Activated CD4-positive, alpha-beta T cell treated with anti-CD3 and anti-CD28 coated beads for 24 hours (primary cell): ENCODE measurements around the gene CNGA3.

Experiments used
- DNase-seq, 2 donors: peaks; one replicate each; pipeline ENCODE4 v3.0.0-alpha.2; 2020; ENCODE audit warnings: low read depth in 2 of 2

CNGA3 gene

DNA sequence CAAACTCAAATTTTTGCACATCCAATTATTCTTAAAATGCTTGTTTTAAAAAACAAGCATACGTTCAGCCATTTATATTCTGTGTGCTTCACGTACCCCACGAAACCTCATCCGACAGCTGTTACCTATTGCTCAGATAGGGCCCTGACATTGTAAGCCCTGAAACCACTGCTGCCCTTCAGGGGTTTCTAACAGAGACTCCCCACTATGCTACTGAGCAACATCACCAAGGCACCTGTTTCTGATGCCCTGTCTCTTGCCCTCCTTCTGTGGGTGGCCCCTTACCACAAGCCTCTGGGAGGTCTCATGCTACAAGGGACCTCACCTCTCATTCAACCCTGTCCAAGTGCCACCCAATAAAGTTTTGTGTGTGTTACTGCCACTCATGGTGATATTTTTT, 18.5 kb upstream of the CNGA3 start:
- DNase-seq = no peak

GRCh38 chr2:98329549-98329948, 16.7 kb upstream of the CNGA3 start:
- no peak for DNase-seq

DNA sequence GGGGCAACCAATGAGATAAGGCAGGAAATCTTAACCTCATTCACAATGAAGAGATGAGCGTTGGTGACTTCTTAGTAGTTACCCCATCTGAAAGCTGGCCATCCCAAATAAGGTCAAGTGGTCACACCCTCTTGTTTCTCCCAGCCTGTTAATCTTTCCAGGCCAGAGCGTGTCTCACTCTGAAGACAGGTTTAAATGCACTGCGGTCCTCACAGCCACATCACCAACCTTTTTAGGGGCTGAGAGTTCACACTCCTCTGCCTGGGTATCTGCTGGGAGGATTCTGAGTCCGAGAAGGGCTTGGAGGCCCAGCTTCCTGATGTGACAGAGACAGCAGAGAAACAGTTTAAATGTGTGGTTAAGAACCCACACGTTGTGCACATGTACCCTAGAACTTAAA, 13.3 kb upstream of the CNGA3 start:
- no peak for DNase-seq

DNA sequence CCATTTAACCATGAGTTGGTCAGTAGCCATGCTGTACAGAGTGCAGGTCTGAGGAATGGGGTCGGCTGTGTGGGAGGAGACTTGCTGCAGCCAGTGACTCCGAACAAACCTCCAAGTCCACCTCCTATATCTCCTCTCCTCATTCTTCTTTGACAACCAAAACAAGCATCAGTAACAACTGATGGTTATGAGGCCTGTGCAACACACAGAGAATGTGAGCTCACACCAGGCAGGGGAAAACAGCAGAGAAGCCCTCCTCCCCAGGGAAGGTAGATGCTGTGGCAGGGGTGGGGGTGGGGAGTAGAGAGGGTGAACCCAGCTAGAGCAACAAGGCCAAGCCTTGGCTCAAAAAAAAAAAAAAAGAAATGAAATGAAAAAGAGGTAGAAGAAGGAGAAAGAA, 12.3 kb upstream of the CNGA3 start:
- no peak for DNase-seq

GRCh38 chr2:98334439-98335078, 11.7 kb upstream of the CNGA3 start:
- DNase-seq = no peak

DNA sequence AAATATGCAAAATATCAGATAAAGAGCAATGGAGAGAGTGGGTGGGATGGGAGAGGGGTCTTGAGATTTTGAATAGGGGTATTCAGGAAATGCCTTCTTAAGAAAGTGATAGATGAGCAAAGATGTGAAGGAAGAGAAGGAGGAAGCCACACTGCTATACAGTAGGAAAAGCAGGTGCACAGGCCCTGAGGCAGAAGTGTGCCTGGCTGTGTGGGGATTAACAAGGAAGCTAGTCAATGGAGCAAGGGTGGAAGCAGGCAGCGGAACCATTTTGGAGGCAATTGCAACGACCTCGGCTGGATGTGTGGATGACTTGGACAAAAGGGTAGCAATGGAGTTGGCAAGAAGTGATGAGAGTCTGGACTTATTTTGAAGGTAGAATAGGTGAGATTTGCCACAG, 11.0 kb upstream of the CNGA3 start:
- DNase-seq = no peak

GRCh38 chr2:98341241-98341640, 5.0 kb upstream of the CNGA3 start:
- no peak for DNase-seq

DNA sequence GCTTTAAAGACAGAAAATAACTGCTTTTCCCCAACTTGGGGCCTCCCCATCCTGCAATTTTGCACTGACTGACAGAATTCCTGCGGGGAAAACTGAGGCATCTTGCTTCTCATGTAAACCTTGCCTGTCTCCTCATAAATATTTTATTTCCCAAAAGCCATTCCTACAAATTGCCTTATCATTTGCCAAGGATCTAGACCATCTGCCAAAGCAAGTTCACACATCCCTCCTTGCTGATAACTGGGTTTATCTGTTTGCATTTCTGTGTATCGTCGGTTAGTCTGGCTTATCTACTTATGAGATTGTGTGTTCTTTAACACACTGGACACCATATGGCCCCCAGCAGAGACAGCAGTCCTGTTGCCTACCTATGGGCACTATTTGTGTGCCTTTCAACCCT, 3.0 kb upstream of the CNGA3 start:
- DNase-seq = no peak

DNA sequence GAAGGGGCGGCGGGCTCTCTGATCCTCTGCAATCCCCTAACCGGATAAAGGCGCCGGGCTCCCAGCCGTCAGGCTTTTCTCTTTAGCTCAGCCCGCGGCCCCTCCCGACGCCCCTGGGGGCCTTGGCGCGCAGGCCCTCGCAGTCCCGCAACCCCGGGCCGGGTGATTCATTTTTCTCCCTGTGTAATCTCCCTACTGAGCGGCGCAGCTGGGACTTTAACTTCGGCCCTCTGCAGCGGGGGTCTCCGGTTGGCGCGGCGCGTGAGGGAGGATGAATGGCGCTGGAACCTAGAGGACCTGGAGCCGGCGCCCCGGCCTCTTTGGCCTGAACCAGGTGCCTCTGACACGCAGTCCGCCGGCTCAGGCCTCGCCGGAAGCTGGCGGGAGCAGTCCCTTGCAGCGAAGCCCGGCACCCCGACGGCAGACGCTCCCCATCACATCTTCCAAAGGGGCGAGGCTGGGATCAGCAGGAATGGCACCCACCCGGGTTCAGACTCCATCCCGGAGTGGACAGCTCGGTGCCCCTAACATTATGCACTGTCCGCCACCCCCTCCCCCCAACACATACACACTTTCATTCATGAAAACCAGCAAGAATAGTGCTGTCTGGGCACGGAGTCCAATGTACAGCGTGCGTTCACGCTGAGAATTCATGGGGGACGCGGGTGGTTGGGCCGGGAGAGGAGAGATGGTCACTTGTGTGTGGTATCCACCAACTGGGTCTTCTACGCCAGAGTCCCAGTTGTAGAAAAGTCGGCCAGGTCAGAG, 1.2 kb downstream of the CNGA3 start:
- DNase-seq = no peak

DNA sequence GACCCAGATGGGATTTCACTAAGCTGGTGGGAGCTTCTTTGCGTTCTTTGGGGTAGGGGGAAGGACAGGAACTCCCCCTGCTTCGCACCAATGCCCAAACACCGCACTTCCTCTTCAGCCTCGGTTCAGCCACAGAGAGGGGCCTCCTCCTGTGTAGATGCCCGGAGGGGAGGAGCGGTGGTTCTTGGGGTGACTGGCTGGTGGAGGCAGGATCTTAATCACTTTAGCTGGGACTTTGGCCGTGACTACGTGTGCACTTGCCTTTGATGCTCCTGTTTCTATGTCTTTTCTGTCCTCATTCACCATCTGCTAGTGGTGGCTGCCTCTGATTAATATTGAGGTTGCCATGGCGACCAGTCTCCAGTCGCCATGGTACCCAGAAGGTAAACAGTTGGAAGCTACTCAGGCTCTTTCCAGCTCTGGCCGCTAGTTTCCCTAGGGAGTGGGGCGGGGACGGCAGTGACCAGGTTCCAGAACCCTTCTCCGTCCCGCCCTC, 1.9 kb downstream of the CNGA3 start:
- DNase-seq = no peak

- no peak for DNase-seq
Measured at GRCh38 chr2:98350411-98350810, 4.2 kb downstream of the CNGA3 start.

- no peak for DNase-seq
Measured at GRCh38 chr2:98355881-98356280, 9.6 kb downstream of the CNGA3 start.

GRCh38 chr2:98356729-98357128, 10.5 kb downstream of the CNGA3 start:
- DNase-seq = no peak

DNA sequence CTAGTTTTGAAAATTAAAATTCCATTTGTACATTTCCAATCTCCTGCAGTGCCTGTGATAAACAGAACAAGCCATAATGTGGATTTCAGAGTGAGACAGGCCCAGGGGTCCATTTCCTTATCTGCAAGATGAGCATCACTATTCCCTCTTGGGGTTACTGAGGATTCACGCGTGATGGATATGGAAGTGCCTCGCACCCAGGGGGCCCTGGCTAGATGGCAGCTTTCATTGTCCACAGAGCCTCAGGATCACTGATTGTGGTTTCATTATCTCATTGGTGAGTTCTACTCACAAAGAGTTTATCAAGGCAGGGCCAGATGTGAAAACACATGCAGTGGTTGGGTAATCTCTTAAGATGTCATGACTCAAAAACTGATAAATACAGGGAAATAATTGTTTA, 11.6 kb downstream of the CNGA3 start:
- DNase-seq = no peak

DNA sequence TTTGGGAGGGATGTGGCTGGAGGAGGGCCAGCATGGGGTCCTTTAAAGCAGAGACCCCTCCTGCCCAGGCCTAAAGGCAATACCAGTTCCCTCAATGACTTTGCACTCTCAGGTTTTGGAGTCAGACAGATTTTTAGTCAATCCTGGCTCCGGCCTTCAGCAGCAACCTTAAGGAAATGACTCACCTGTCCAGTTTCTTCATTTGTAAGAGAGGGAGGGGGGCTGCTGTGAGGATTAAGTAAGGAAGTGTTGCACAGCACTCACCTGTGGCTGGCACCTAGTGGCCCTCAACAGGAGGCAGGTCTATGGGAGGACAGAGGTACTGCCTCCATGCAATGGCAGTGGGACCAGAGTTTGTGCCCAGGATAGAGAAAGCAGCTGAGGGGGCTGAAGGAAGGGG, 13.7 kb downstream of the CNGA3 start:
- no peak for DNase-seq

DNA sequence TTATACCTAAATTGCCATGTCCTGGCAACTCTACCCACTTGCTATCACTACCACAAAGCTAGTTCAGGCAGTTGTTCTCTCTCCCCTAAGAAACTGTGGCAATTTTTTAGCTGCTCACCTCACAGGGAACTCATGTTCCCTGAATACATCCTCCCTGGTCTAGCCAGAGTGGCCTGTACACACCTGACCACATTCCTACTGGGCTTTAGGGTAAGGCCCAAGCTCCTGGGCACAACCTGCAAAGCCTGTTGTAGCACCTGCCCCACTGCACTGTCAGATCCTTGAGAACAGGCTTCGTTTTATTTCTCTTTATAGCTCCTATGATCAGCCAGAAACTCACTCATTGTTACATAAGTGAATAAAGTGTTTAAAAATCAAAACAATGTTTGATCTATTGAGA, 21.5 kb downstream of the CNGA3 start:
- no peak for DNase-seq

DNA sequence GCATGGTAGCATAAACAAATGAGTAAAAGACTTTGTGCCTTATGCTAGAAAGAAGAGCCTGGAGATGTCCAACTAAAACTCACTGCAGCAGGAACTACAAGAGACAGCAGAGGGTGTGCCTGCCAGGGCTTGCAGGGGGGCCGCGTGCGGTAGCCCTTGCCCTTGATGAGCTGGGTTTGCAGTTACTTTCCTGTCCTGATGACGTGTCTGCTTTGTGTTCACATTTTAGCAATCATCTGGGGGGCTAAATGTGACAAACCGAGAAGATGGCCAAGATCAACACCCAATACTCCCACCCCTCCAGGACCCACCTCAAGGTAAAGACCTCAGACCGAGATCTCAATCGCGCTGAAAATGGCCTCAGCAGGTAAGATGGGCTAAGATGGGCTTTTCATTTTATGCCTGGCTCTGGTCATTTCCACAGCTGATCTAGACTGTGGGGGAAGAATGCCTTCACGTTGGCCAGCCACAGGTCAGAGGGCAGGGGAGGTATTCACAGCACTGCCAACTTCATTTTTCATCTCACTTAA, 23.5 kb downstream of the CNGA3 start:
- no peak for DNase-seq

DNA sequence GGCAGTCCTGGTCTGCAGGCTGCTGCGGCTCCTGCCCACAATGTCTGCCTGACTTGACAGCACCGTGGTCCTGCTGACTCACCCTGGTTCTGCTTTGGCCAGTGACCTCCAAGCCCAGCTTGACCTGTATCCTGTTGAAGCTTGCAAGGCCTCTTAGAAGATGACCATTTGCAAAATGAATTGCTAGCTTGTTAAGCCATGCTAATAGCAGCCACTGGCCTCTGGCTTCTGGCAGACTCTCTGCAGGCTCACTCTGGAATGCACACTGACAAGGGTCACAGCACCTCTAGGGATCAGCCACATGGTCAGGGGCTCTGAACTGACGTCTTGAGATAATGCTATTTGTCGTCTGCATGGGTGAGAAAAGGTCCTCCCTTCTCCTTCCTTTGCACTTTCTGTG, 25.9 kb downstream of the CNGA3 start:
- DNase-seq = no peak

DNA sequence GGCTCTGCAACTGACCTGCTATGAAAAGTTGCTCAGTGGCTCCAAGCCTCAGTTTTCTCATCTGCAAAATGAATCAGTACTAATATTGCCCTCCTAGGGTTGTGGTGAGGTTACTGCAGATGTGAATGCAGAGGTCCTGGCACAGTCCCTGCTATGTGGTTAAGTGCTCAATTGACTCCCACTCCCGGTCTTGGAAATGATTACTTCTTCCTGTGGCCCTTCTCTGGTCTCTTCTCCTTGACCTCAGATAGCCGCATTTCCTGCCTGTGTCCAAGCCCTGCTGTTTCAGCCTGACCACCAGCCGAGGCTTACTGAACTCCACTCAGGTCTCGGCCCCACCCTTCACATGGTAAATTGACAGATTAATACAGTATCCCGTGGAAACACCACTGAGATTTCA, 26.3 kb downstream of the CNGA3 start:
- DNase-seq = no peak

DNA sequence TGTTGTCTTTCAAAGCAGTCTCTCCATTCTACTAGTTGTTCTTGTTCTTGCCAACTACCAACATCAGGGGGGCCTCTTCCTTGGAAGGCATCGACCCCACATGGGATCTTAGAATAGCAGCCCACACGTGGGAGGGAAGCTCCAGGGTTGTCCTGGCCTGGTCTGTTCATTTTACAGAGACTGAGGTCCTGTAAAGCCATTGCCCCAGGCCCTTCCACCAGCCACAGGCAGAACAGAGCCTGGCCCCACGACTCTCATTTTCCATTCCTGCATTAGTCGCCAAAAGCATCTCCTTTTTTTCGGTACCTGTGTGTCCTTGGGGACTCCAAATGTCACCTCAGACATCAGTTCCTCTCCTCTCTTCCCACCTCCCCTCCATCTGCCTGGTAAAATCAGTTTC, 28.0 kb downstream of the CNGA3 start:
- no peak for DNase-seq

DNA sequence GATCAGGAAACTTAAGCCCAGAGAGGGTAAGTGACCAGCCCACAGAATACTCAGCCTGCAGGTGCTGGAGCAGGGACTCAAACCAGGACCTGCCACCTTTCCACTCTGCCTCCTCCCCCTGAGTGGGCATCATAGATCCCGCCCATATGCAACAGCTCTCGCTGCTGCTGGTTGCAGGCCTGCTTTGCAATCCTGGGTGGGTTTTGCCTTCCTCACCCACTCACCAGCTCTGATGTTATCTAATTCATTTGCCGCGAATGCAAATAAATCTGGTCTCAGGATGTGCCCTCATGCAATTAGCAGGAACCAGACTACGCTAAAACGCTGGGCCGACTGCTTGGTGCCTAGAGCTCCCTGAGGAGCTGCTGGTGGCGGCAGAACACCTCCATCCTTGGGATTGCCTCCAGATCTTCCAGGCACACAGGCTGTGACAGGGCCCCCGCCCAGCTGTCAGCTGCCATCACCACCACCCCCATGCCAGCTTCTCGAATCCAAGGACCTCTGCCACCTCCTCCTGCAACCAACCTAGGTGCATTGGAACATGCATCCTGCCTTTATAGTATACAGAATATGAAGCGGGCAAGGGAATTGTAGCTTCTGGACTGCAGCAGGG, 28.8 kb downstream of the CNGA3 start:
- DNase-seq = no peak

DNA sequence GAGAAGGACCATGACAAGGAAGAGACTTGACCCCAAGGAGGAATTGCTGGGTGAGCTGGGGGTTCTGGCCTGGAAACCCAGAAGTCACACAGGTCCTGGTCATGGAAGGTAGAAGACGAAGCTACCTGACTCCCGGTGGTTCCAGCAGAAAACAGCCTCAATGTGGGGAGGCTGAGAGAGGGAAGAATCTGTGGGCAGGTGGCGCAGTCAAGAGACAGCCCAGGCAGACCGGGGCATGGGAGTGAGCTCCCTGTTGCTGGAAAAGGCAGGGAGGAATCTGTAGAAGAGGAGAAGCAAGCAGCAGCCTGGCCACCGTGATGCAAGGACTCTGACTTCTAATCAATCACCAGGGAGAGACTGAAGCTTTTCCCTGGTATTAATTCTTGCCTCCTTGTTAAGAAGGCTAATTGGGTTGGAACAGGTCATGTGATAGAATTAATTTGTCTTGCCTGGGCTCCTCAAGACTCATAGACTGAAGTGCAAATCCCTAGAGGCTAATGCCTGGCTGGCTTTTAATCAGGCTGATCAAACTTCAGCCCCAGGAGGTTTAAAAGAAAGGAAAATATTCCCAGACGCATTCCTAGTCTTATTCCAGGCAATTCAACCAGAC, 30.1 kb downstream of the CNGA3 start:
- DNase-seq = no peak
